K562 (cell line): ENCODE data around the gene HAL. TPM values are rescaled to one million over a fixed set of nuclear protein-coding genes. Genes with fewer than 3 reads are reported as not detected.

Experiments used
- BRF2 ChIP-seq: IDR thresholded peaks from 3 replicates; pipeline ENCODE4 v1.6.1; 2011; ENCODE audit warnings: borderline replicate concordance, mild to moderate bottlenecking; ENCODE audit not compliant: insufficient read length, insufficient read depth
- FOXA1 ChIP-seq: fragments of 450-650 bp; IDR thresholded peaks from 2 replicates; pipeline ENCODE4 v1.6.1; 2016; ENCODE audit warnings: mild to moderate bottlenecking, borderline replicate concordance
- TAF7 ChIP-seq: fragments of 450-650 bp; IDR thresholded peaks from 2 replicates; pipeline ENCODE4 v1.6.1; 2016; ENCODE audit warnings: missing genetic modification characterization, missing compliant biosample characterization
- polyA plus RNA-seq, 8 experiments: library from polyadenylated mRNA; depleted of rRNA in 4 of 8; stranded (reverse) in 5 of 8; unstranded in 3 of 8; fragments of >200 nt; fragmentation: Nextera tagmentation in 2 of 8; fragmentation: Illumina TruSeq in 1 of 8; extraction: Ambion mirVana in 2 of 8; extraction: Trizol in 1 of 8; gene quantifications; 2 replicates each; pipeline versions ENCODE4 v1.2.1 to v1.2.3, GENCODE V29; 2011 to 2014; ENCODE audit warnings: inconsistent platforms in 1 of 8, missing spikeins in 1 of 8
- total RNA-seq, 7 experiments: library from RNA; depleted of rRNA in 6 of 7; stranded (reverse); fragments of >200 nt in 6 of 7; fragmentation: Illumina TruSeq in 2 of 7; extraction: Trizol in 2 of 7; gene quantifications; 2 replicates each; pipeline versions ENCODE4 v1.2.1 to v1.2.3, GENCODE V29; 2011 to 2021; ENCODE audit warnings: low replicate concordance in 1 of 7
- TF ChIP-seq, protein P1 (sequence below): fragments of 250-450 bp; sonication (Bioruptor Pico); IDR thresholded peaks from 2 replicates; pipeline ENCODE4 v1.9.0; 2021; ENCODE audit warnings: mild to moderate bottlenecking
- TF ChIP-seq, protein P2 (sequence below): fragments of 250-450 bp; sonication (Bioruptor Pico); IDR thresholded peaks from 2 replicates; pipeline ENCODE4 v1.4.0; 2020; ENCODE audit warnings: borderline replicate concordance
- TF ChIP-seq, protein P3 (sequence below): fragments of 450-650 bp; formaldehyde crosslinking; IDR thresholded peaks from 2 replicates; pipeline ENCODE4 v1.4.0; 2020; ENCODE audit warnings: mild to moderate bottlenecking, moderate library complexity

Gene HAL
- total and polyA plus RNA-seq, 9 of the 15 experiments (the other 6 are each of a cell fraction or from before 2014, with no cell fraction given) = 0.03 to 0.36 (median 0.20) TPM; not detected in 4

- TF ChIP-seq, protein P1, sequence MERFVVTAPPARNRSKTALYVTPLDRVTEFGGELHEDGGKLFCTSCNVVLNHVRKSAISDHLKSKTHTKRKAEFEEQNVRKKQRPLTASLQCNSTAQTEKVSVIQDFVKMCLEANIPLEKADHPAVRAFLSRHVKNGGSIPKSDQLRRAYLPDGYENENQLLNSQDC (CRISPR knock-in tag) = no peak
- TF ChIP-seq TAF7 (tag) (no peak), BRF2 (no peak), FOXA1 (no peak)
- TF ChIP-seq, protein P2, sequence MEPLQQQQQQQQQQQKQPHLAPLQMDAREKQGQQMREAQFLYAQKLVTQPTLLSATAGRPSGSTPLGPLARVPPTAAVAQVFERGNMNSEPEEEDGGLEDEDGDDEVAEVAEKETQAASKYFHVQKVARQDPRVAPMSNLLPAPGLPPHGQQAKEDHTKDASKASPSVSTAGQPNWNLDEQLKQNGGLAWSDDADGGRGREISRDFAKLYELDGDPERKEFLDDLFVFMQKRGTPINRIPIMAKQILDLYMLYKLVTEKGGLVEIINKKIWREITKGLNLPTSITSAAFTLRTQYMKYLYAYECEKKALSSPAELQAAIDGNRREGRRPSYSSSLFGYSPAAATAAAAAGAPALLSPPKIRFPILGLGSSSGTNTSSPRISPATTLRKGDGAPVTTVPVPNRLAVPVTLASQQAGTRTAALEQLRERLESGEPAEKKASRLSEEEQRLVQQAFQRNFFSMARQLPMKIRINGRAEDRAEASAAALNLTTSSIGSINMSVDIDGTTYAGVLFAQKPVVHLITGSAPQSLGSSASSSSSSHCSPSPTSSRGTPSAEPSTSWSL (CRISPR knock-in tag) = no peak
- TF ChIP-seq, protein P3, sequence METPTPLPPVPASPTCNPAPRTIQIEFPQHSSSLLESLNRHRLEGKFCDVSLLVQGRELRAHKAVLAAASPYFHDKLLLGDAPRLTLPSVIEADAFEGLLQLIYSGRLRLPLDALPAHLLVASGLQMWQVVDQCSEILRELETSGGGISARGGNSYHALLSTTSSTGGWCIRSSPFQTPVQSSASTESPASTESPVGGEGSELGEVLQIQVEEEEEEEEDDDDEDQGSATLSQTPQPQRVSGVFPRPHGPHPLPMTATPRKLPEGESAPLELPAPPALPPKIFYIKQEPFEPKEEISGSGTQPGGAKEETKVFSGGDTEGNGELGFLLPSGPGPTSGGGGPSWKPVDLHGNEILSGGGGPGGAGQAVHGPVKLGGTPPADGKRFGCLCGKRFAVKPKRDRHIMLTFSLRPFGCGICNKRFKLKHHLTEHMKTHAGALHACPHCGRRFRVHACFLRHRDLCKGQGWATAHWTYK (CRISPR knock-in tag) = no peak
Measured at GRCh38 chr12:95942101-95942523, 54.0 kb downstream of the HAL start (continued).
